NT2/D1 (cell line): ENCODE data around the gene CLCN1.

Source experiments
- DNase-seq: peaks from one replicate; pipeline ENCODE4 v3.0.0-alpha.2; 2011; ENCODE audit warnings: low read depth, low spot score
- H3K27me3 ChIP-seq: 2 replicates; pipeline ENCODE4 v1.6.0; 2011; ENCODE audit warnings: mild to moderate bottlenecking; ENCODE audit not compliant: insufficient read length, insufficient read depth
- H3K36me3 ChIP-seq: 2 replicates; pipeline ENCODE4 v1.6.1; 2011; ENCODE audit warnings: mild to moderate bottlenecking, low read length, mixed read lengths; ENCODE audit not compliant: insufficient read depth, insufficient read length
- H3K4me1 ChIP-seq: 2 replicates; pipeline ENCODE4 v1.5.1; 2011; ENCODE audit not compliant: insufficient read depth, insufficient read length
- H3K4me3 ChIP-seq: 2 replicates; pipeline ENCODE4 v1.5.1; 2011; ENCODE audit warnings: low read depth; ENCODE audit not compliant: insufficient read length
- H3K9ac ChIP-seq: 2 replicates; pipeline ENCODE4 v1.6.0; 2011; ENCODE audit warnings: low read depth; ENCODE audit not compliant: insufficient read length
- H3K9me3 ChIP-seq: 2 replicates; pipeline ENCODE4 v1.5.1; 2011; ENCODE audit warnings: mild to moderate bottlenecking, low read length; ENCODE audit not compliant: insufficient read depth
- SUZ12 ChIP-seq: IDR thresholded peaks from 2 replicates; pipeline ENCODE4 v1.6.1; 2011; ENCODE audit not compliant: insufficient read length, insufficient read depth; ENCODE audit errors: extremely low read depth
- YY1 ChIP-seq: IDR thresholded peaks from 2 replicates; pipeline ENCODE4 v1.6.1; 2011; ENCODE audit not compliant: insufficient read length, insufficient read depth
- ZNF274 ChIP-seq: IDR thresholded peaks from 2 replicates; pipeline ENCODE4 v1.6.1; 2011; ENCODE audit warnings: mild to moderate bottlenecking, low read depth, low read length

The CLCN1 gene

DNA sequence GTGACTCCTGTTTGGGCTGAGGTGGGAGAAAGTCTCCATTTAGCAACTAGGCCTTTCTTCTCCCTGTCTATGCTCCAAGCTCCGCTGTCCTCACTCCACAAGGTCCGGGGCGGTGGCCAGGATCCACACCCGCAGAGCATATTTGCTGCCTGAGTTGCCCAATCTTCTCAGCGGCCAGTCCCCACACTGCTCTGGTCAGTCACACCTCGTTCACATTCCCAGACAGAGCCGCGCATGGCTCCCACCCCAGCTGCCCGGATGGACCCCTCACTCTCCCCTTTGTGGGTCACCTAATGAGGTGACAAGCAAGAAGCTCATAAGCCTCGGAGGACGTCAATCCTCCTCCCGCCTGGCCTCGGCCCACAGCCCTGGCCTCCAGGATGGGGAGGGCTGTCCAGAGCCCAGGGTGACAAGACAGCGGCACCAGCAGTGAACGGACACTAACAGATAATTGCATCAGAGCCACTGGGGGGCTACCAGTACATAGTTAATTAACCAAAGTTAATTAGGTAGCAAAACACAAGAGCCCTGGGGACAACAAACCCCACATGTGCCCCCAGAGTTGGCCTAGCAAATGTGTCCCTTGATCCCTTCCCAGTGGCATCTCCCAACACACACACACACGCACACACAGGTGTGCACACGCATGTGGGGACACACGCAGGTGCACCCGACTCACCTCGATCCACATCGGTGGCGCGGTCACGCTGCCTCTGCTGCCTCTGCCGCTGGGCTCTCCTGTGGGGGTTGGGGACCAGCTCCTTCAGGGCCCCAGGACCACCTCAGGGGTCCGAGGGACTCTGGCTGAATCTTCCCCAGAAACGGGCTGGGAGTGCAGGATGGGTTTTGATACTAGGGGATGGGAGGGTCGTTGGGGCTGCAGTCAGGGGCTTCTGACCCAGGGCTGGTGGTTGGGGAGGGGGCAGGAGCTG, 81.0 kb downstream of the CLCN1 start:
- H3K4me1 ChIP-seq, result no peaks in the 10 kb centered on the region
- DNase-seq, result no peak
- H3K27me3 ChIP-seq, result no peaks in the 10 kb centered on the region
- no peak overlapping the region for H3K4me3 ChIP-seq
- H3K9me3 ChIP-seq, result no peaks in the 10 kb centered on the region
- TF ChIP-seq ZNF274 (no peak), SUZ12 (no peak), YY1 (no peak)
- H3K9ac ChIP-seq, result no peak overlapping the region
- H3K36me3 ChIP-seq, result peaks cover 74% of the 10 kb centered on the region

DNA sequence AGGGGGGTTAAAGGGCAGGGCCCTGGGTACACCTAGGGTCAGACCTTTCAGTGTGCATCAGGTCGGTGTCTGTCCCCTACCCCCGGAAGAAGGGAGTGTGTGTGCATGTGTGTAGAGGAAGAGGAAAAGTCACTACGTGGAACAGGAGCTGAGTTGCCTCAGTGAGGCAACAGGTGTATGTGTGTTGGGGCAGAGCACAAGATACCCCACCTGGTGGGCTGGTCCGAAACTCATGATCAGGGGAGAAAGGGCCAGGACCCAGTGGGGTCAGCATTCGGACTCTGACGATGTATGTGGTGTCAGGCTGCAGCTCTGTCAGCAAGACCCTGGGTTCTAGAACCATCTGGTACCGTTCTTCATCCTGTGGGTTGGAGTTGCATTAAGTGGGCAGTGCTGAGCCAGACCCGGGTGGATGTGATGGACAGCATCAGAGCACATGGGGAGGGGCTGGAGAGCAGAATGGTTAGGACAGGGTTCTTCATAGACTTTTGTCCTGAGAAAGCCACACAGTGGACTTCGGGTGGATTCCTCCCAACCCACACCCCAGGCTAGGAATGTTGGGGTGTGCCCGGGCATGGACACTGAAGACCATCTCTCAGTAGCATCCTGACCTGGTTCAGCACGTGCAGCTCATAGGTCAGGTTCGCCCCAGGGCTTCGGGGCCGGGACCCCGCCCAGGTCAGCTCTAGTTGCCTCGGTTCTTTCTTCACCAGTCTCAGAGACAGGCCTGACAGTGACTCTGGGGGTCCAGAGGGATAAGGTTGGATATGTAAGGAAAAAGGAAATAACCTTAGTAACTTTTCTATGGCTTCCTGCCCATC, 82.0 kb downstream of the CLCN1 start:
- no peaks in the 10 kb centered on the region for H3K9me3 ChIP-seq
- TF ChIP-seq SUZ12, result no peak
- no peak for TF ChIP-seq ZNF274
- no peak for TF ChIP-seq YY1
- H3K4me3 ChIP-seq, result no peak overlapping the region
- DNase-seq, result no peak
- no peaks in the 10 kb centered on the region for H3K27me3 ChIP-seq
- no peak overlapping the region for H3K9ac ChIP-seq
- H3K4me1 ChIP-seq, result no peaks in the 10 kb centered on the region
- H3K36me3 ChIP-seq, result peaks cover 71% of the 10 kb centered on the region

DNA sequence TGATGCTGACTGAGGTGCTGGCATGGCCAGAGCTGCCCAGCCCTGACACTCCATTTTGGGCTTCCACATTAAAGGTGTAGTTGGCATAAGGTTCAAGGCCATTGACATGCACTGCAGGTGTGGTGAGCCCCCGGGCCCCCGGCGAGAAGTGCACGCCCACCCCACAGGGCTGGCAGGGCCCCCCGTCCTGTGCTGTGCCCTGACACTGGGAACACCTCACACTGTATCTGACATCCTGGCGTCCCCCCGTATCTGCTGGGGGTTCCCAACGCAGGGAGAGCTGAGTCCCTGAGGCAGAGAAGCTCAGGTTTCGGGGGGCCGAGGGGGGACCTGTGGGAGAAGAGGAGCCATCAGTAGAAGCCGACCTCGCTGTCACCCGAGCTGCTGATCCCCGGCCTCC, 82.7 kb downstream of the CLCN1 start:
- Histone ChIP-seq H3K36me3 (peaks cover 64% of the 10 kb centered on the region), H3K4me3 (no peak overlapping the region), H3K9ac (no peak overlapping the region), H3K4me1 (no peaks in the 10 kb centered on the region), H3K27me3 (no peaks in the 10 kb centered on the region), H3K9me3 (no peaks in the 10 kb centered on the region)
- TF ChIP-seq YY1, result no peak
- no peak for TF ChIP-seq SUZ12
- no peak for DNase-seq

DNA sequence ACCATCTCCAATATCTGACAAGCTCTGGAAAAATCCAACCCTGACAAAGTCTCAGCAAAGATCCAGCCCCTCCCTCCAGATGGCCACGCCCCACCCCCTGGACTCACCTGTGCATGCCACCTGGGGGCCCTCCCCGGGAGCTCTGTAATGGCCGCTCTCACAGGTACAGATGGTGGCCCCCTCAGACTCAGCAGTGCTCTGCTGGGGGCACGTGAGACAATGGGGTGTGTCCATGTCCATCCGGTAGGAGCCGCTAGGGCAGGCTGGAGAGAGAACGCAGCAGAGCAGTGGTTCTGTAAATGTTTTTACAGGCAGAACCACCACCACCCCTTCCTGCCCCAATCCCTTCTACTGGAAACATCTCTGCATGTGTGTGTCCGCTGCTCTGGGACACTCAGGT, 83.2 kb downstream of the CLCN1 start:
- Histone ChIP-seq H3K36me3 (peaks cover 59% of the 10 kb centered on the region), H3K27me3 (no peaks in the 10 kb centered on the region), H3K9ac (no peak overlapping the region), H3K4me3 (no peak overlapping the region), H3K4me1 (no peaks in the 10 kb centered on the region), H3K9me3 (no peaks in the 10 kb centered on the region)
- no peak for DNase-seq
- TF ChIP-seq YY1, result no peak
- no peak for TF ChIP-seq ZNF274
- no peak for TF ChIP-seq SUZ12

DNA sequence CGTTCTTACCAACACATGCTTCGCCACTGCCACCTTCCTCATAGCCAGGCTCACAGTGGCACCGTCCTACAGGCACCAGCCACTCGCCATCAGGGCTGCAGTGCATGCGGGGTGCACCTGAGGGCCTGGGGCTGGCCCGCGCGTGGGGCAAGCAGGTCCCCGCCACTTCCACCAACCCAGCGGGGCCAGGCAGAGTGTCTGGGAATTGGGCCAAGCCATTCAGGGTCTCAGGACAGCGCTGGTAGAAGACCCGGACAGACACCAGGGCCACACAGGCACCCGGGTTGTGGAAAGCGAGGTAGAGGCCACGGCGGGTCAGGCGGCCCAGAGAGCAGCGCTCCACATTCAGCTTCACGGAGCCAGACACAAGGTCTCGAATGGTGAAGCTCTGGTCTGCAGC, 83.7 kb downstream of the CLCN1 start:
- no peak for TF ChIP-seq SUZ12
- TF ChIP-seq YY1, result no peak
- no peak for TF ChIP-seq ZNF274
- no peaks in the 10 kb centered on the region for H3K27me3 ChIP-seq
- H3K9ac ChIP-seq, result no peak overlapping the region
- H3K36me3 ChIP-seq, result peaks cover 56% of the 10 kb centered on the region
- DNase-seq, result no peak
- no peak overlapping the region for H3K4me3 ChIP-seq
- H3K9me3 ChIP-seq, result no peaks in the 10 kb centered on the region
- H3K4me1 ChIP-seq, result no peaks in the 10 kb centered on the region

DNA sequence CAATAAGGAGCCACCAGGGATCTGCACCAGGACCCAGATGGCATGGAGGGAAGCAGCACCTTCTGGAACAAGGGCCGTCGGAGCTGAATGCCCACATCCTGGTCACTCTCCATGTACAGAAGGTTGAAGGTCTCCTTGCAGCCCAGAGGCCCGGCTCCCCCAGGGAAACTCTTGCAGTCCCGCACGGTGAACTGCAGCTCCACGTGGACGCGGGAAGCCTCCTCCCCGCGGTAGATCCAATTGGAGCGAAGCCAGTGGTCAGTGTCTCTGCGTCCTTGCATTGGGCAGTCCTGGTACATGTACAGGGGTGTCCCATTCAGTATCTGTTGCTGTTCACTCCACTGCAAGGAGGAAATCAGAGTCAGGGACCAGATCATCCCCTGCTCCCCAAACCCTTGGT, 85.4 kb downstream of the CLCN1 start:
- no peaks in the 10 kb centered on the region for H3K27me3 ChIP-seq
- no peak for DNase-seq
- TF ChIP-seq ZNF274, result no peak
- H3K4me3 ChIP-seq, result no peak overlapping the region
- no peaks in the 10 kb centered on the region for H3K9me3 ChIP-seq
- H3K9ac ChIP-seq, result no peak overlapping the region
- peaks cover 43% of the 10 kb centered on the region for H3K36me3 ChIP-seq
- no peaks in the 10 kb centered on the region for H3K4me1 ChIP-seq
